ENCODE results near the gene HOXB3. TPM values are rescaled to one million over a fixed set of nuclear protein-coding genes. Genes with fewer than 3 reads are reported as not detected.

HOXB3 gene
- total RNA-seq, 4 donors from 2014 or later, result 10.6 to 30.0 (median 18.0) TPM

GRCh38 chr17:48624544-48625494 lies 34.8 kb upstream of the HOXB3 start:
- no peak for TF ChIP-seq POLR2A (IDR thresholded peaks at IDR 0.05)
- TF ChIP-seq, protein P1, sequence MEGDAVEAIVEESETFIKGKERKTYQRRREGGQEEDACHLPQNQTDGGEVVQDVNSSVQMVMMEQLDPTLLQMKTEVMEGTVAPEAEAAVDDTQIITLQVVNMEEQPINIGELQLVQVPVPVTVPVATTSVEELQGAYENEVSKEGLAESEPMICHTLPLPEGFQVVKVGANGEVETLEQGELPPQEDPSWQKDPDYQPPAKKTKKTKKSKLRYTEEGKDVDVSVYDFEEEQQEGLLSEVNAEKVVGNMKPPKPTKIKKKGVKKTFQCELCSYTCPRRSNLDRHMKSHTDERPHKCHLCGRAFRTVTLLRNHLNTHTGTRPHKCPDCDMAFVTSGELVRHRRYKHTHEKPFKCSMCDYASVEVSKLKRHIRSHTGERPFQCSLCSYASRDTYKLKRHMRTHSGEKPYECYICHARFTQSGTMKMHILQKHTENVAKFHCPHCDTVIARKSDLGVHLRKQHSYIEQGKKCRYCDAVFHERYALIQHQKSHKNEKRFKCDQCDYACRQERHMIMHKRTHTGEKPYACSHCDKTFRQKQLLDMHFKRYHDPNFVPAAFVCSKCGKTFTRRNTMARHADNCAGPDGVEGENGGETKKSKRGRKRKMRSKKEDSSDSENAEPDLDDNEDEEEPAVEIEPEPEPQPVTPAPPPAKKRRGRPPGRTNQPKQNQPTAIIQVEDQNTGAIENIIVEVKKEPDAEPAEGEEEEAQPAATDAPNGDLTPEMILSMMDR (IDR thresholded peaks at IDR 0.05), result no peak
- H3K9me3 ChIP-seq, result no peaks in the 10 kb centered on the region
- no peaks in the 10 kb centered on the region for H3K36me3 ChIP-seq
- H3K4me3 ChIP-seq, result peak overlapping the region in 1 of 2 donors; percentile 22
- intact Hi-C loops (cut with DNase I; ENCODE audit: low total_unique reads), result no loop called here
- H3K27ac ChIP-seq, result peak overlapping the region; percentile 26 to 44
- no peak for DNase-seq
- peaks cover 24 to 77% of the 10 kb centered on the region in 2 donors for H3K27me3 ChIP-seq
- H3K4me1 ChIP-seq, result peaks cover 0 to 15% of the 10 kb centered on the region in 2 donors

DNA sequence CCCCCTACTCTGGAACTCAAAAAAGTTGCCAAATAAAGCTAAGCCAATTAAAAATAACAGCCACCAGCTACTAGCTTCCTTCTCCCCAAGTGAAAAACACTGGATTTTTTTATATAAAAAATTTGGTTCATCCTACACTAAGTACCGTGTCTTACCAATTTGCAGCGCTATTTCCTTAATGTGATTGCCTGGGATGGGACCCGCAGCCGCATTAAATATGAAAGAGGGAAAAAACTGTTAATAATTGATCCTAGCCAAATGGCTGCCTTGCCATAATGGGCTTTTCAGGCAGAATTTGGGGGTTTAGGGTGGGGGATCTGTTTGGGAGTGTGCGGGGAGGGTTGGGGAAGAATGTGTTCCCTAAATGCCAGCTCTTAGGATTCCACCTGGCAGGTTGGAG lies 34.1 kb upstream of the HOXB3 start:
- Histone ChIP-seq H3K4me1 (peaks cover 0 to 15% of the 10 kb centered on the region in 2 donors), H3K4me3 (no peak overlapping the region)
- intact Hi-C loops (cut with DNase I; ENCODE audit: low total_unique reads), result no loop called here

DNA sequence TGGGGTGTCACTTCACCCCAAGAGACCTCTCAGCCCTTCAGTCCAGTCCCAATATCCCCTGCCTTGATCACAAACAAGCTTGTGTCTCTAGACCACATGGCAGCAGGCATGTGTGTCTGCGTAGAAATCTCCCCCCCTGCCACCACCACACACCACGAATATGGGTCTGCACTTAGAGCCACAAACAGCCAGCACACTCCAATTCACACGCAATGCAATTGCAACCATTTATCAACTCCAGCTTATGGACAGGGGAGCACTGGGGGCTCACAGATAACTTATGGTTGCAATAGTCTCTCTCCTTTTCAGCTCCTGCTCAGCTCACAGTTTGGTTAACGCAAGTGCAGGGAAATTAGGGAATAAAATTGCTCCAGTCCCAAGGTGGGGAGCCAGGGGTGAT lies 33.5 kb upstream of the HOXB3 start:
- Histone ChIP-seq H3K4me1 (peaks cover 0 to 15% of the 10 kb centered on the region in 2 donors), H3K9me3 (no peaks in the 10 kb centered on the region), H3K36me3 (no peaks in the 10 kb centered on the region), H3K27me3 (peaks cover 28 to 75% of the 10 kb centered on the region in 2 donors), H3K27ac (no peak overlapping the region), H3K4me3 (no peak overlapping the region)
- DNase-seq, result no peak
- no peak for TF ChIP-seq POLR2A (IDR thresholded peaks at IDR 0.05)
- TF ChIP-seq, protein P1 (IDR thresholded peaks at IDR 0.05), result no peak
- intact Hi-C loops (cut with DNase I; ENCODE audit: low total_unique reads), result no loop called here

More for the DNA sequence above, 34.1 kb upstream of the HOXB3 start:
- H3K27ac ChIP-seq, result no peak overlapping the region
- H3K9me3 ChIP-seq, result no peaks in the 10 kb centered on the region
- no peak for DNase-seq
- TF ChIP-seq, protein P1 (IDR thresholded peaks at IDR 0.05), result no peak
- TF ChIP-seq POLR2A (IDR thresholded peaks at IDR 0.05), result no peak
- H3K27me3 ChIP-seq, result peaks cover 24 to 77% of the 10 kb centered on the region in 2 donors
- no peaks in the 10 kb centered on the region for H3K36me3 ChIP-seq

DNA sequence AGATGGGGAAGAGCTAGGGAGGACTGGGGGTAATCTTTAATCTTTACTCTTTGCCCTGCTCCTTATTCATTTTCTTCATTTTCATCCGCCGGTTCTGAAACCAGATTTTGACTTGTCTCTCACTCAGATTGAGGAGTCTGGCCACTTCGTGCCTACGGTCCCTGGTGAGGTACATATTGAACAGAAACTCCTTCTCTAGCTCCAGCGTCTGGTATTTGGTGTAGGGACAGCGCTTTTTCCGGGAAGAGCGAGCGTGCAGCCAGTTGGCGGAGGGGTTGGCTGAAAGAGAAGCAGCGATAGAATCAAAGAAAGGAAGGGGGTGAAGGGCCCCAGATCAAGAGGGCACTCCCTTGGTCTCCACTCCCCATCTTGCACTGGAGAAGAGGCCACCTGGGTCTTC lies 32.8 kb upstream of the HOXB3 start:
- Histone ChIP-seq H3K27me3 (peaks cover 32 to 73% of the 10 kb centered on the region in 2 donors), H3K9me3 (no peaks in the 10 kb centered on the region), H3K4me1 (peaks cover 0 to 15% of the 10 kb centered on the region in 2 donors), H3K27ac (no peak overlapping the region), H3K4me3 (no peak overlapping the region), H3K36me3 (no peaks in the 10 kb centered on the region)
- DNase-seq, result no peak
- TF ChIP-seq POLR2A (IDR thresholded peaks at IDR 0.05), result no peak
- TF ChIP-seq, protein P1 (IDR thresholded peaks at IDR 0.05), result no peak
- intact Hi-C loops (cut with DNase I; ENCODE audit: low total_unique reads), result no loop called here
